HepG2 (cell line): ENCODE results near the gene RTN4RL2. TPM values are rescaled to one million over a fixed set of nuclear protein-coding genes. Genes with fewer than 3 reads are reported as not detected.

Experiments
- AHR ChIP-seq: IDR thresholded peaks from 2 replicates; pipeline ENCODE4 v1.6.1; 2018; ENCODE audit warnings: missing genetic modification reagents, missing compliant biosample characterization
- CCDC6 ChIP-seq: sonication (generic); formaldehyde crosslinking; IDR thresholded peaks from 2 replicates; pipeline ENCODE4 v1.8.1; 2022; ENCODE audit warnings: mild to moderate bottlenecking, missing genetic modification reagents, moderate library complexity
- CEBPG ChIP-seq: IDR thresholded peaks from 2 replicates; pipeline ENCODE4 v1.6.1; 2016
- CREM ChIP-seq, 2 experiments: sonication (generic) in 1 of 2; formaldehyde crosslinking in 1 of 2; IDR thresholded peaks; 2 replicates each; pipeline versions ENCODE4 v1.4.0 to v1.6.1; 2016 to 2020; ENCODE audit warnings: antibody characterized with exemption in 1 of 2, mild to moderate bottlenecking in 1 of 2, missing genetic modification reagents in 1 of 2
- GABPB1 ChIP-seq: IDR thresholded peaks from 2 replicates; pipeline ENCODE4 v1.6.1; 2016; ENCODE audit warnings: mild to moderate bottlenecking, missing genetic modification reagents, moderate library complexity, missing compliant biosample characterization
- GMEB2 ChIP-seq: IDR thresholded peaks from 2 replicates; pipeline ENCODE4 v1.6.1; 2016; ENCODE audit warnings: missing biosample characterization, missing genetic modification reagents, low read depth
- MBD4 ChIP-seq: IDR thresholded peaks from 2 replicates; pipeline ENCODE4 v1.6.1; 2012; ENCODE audit warnings: low read length, inconsistent platforms, borderline replicate concordance
- MTA1 ChIP-seq: sonication (generic); formaldehyde crosslinking; IDR thresholded peaks from 2 replicates; pipeline ENCODE4 v1.4.0; 2020; ENCODE audit warnings: missing genetic modification reagents, mild to moderate bottlenecking, borderline replicate concordance
- NBN ChIP-seq: fragments of 450-650 bp; conservative IDR thresholded peaks from 2 replicates; pipeline ENCODE4 v1.6.1; 2017
- NR1H2 ChIP-seq: sonication (generic); formaldehyde crosslinking; IDR thresholded peaks from 2 replicates; pipeline ENCODE4 v1.8.1; 2022; ENCODE audit warnings: low read depth, missing genetic modification reagents, borderline replicate concordance
- NR2F1 ChIP-seq, 2 experiments: fragments of 450-650 bp in 1 of 2; formaldehyde crosslinking in 1 of 2; IDR thresholded peaks; 2 replicates each; pipeline versions ENCODE4 v1.5.0 to v1.6.1; 2016 to 2020; ENCODE audit warnings: mild to moderate bottlenecking in 1 of 2, missing compliant biosample characterization in 1 of 2, missing genetic modification reagents in 1 of 2, moderate library complexity in 1 of 2
- PRDM4 ChIP-seq: sonication (generic); formaldehyde crosslinking; IDR thresholded peaks from 2 replicates; pipeline ENCODE4 v1.9.0; 2021; ENCODE audit warnings: missing genetic modification reagents, borderline replicate concordance
- SP140L ChIP-seq: sonication (generic); formaldehyde crosslinking; IDR thresholded peaks from 2 replicates; pipeline ENCODE4 v1.4.0; 2020; ENCODE audit warnings: missing genetic modification reagents, borderline replicate concordance
- XBP1 ChIP-seq: sonication (generic); formaldehyde crosslinking; IDR thresholded peaks from 2 replicates; pipeline ENCODE4 v1.5.0; 2020; ENCODE audit warnings: missing genetic modification reagents
- XRCC5 ChIP-seq: fragments of 200-400 bp; formaldehyde crosslinking; optimal IDR thresholded peaks from 2 replicates; pipeline ENCODE3; 2017; ENCODE audit warnings: mild to moderate bottlenecking, low read length
- ZBTB20 ChIP-seq: sonication (generic); formaldehyde crosslinking; IDR thresholded peaks from 2 replicates; pipeline ENCODE4 v1.8.1; 2023; ENCODE audit warnings: missing genetic modification reagents, low read depth, mild to moderate bottlenecking, borderline replicate concordance
- ZFP82 ChIP-seq: sonication (generic); formaldehyde crosslinking; IDR thresholded peaks from 2 replicates; pipeline ENCODE4 v1.5.1; 2020; ENCODE audit warnings: mild to moderate bottlenecking, missing genetic modification reagents, borderline replicate concordance
- ZNF121 ChIP-seq: sonication (generic); formaldehyde crosslinking; IDR thresholded peaks from 2 replicates; pipeline ENCODE4 v1.5.0; 2020; ENCODE audit warnings: mild to moderate bottlenecking, missing genetic modification reagents
- ZNF143 ChIP-seq: sonication (generic); formaldehyde crosslinking; IDR thresholded peaks from 2 replicates; pipeline ENCODE4 v1.4.0; 2020; ENCODE audit warnings: missing genetic modification reagents
- ZNF292 ChIP-seq: sonication (generic); formaldehyde crosslinking; IDR thresholded peaks from 2 replicates; pipeline ENCODE4 v1.8.1; 2022; ENCODE audit warnings: mild to moderate bottlenecking, low read depth, missing genetic modification reagents, borderline replicate concordance
- ZNF556 ChIP-seq: sonication (generic); formaldehyde crosslinking; IDR thresholded peaks from 2 replicates; pipeline ENCODE4 v1.4.0; 2020; ENCODE audit warnings: mild to moderate bottlenecking, missing genetic modification reagents, borderline replicate concordance
- ZNF674 ChIP-seq: sonication (generic); formaldehyde crosslinking; IDR thresholded peaks from 2 replicates; pipeline ENCODE4 v1.5.0; 2020; ENCODE audit warnings: low read depth, mild to moderate bottlenecking, missing genetic modification reagents
- ZNF792 ChIP-seq: IDR thresholded peaks from 2 replicates; pipeline ENCODE4 v1.6.1; 2016
- ZNF878 ChIP-seq: sonication (generic); formaldehyde crosslinking; IDR thresholded peaks from 2 replicates; pipeline ENCODE4 v1.8.1; 2023; ENCODE audit warnings: mild to moderate bottlenecking, missing genetic modification reagents, moderate library complexity
- ZNF891 ChIP-seq: sonication (generic); formaldehyde crosslinking; IDR thresholded peaks from 2 replicates; pipeline ENCODE4 v1.5.0; 2020; ENCODE audit warnings: mild to moderate bottlenecking, missing genetic modification reagents
- ZSCAN12 ChIP-seq: sonication (generic); formaldehyde crosslinking; IDR thresholded peaks from 2 replicates; pipeline ENCODE4 v1.9.0; 2021; ENCODE audit warnings: mild to moderate bottlenecking, missing genetic modification reagents
- polyA plus RNA-seq, 8 experiments: library from polyadenylated mRNA; depleted of rRNA in 3 of 8; stranded (reverse) in 7 of 8; unstranded in 1 of 8; fragments of >200 nt; fragmentation: Illumina TruSeq in 4 of 8; extraction: Trizol in 4 of 8; gene quantifications; 2 replicates each; pipeline versions ENCODE4 v1.2.1 to v1.2.3, GENCODE V29; 2011 to 2016; ENCODE audit warnings: low read depth in 4 of 8, missing spikeins in 1 of 8, mixed read lengths in 1 of 8; ENCODE audit not compliant: insufficient read depth in 1 of 8
- total RNA-seq, 5 experiments: library from RNA; depleted of rRNA; stranded (reverse); fragments of >200 nt; fragmentation: Illumina TruSeq; extraction: Trizol; gene quantifications; 2 replicates each; pipeline ENCODE4 v1.2.3, GENCODE V29; 2016; ENCODE audit warnings: low read depth in 1 of 5
- TF ChIP-seq, protein P1 (sequence below): sonication (generic); formaldehyde crosslinking; IDR thresholded peaks from 2 replicates; pipeline ENCODE4 v1.4.0; 2020; ENCODE audit warnings: missing genetic modification reagents, low read depth, mild to moderate bottlenecking, borderline replicate concordance

Gene RTN4RL2
- total and polyA plus RNA-seq, 2 of the 13 experiments (the other 11 are each of a cell fraction or from before 2014, with no cell fraction given), result 1.3 to 4.3 TPM

GRCh38 chr11:57453543-57454177 is 6.7 kb upstream of the RTN4RL2 start (continued):
- TF ChIP-seq CREM (IDR thresholded peaks at IDR 0.05), result peak; percentile 73; the same call in 1 of the 2 replicates
- TF ChIP-seq CREM (CRISPR knock-in tag; IDR thresholded peaks at IDR 0.05), result no peak
- peak; percentile 87; the same call in 1 of the 2 replicates for TF ChIP-seq ZNF556
- TF ChIP-seq, protein P1, sequence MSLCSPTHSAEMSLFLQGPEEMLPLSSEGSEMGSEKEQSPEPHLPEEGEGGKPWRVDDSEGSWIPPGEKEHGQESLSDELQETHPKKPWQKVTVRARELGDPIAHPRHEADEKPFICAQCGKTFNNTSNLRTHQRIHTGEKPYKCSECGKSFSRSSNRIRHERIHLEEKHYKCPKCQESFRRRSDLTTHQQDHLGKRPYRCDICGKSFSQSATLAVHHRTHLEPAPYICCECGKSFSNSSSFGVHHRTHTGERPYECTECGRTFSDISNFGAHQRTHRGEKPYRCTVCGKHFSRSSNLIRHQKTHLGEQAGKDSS (CRISPR knock-in tag), result peak; percentile 99
- TF ChIP-seq ZNF891, result no peak
- TF ChIP-seq ZNF674 (CRISPR knock-in tag), result no peak
- no peak for TF ChIP-seq AHR (CRISPR knock-in tag)
- peak; percentile 38; the same call in 1 of the 2 replicates for TF ChIP-seq MBD4
- TF ChIP-seq ZNF878 (CRISPR knock-in tag), result peak; percentile 58; the same call in 1 of the 2 replicates
- no peak for TF ChIP-seq GMEB2 (CRISPR knock-in tag)
- TF ChIP-seq CEBPG (CRISPR knock-in tag), result peak; percentile 72
- TF ChIP-seq ZBTB20 (CRISPR knock-in tag), result peak; percentile 64; the same call in 1 of the 2 replicates
- TF ChIP-seq GABPB1, result no peak; the same call in 1 of the 2 replicates
- TF ChIP-seq SP140L (CRISPR knock-in tag), result no peak
- 0 out of 2 replicates have a peak, but pooled peaks have one; percentile 13 for TF ChIP-seq CCDC6
- TF ChIP-seq NBN, result no peak
- peak; percentile 40 to 79; a peak in 3 of 4 replicates for TF ChIP-seq NR2F1 (CRISPR knock-in tag; IDR thresholded peaks at IDR 0.05)
- no peak for TF ChIP-seq XRCC5
- TF ChIP-seq ZSCAN12 (CRISPR knock-in tag), result no peak
- TF ChIP-seq NR1H2 (CRISPR knock-in tag), result no peak
- TF ChIP-seq PRDM4 (CRISPR knock-in tag), result no peak
- TF ChIP-seq ZFP82, result no peak
- 0 out of 2 replicates have a peak, but pooled peaks have one; percentile 16 for TF ChIP-seq ZNF121 (CRISPR knock-in tag)
- TF ChIP-seq ZNF143 (CRISPR knock-in tag), result peak; percentile 84
- peak; percentile 44; the same call in 1 of the 2 replicates for TF ChIP-seq ZNF292 (CRISPR knock-in tag)
- TF ChIP-seq ZNF792, result peak; percentile 86; the same call in 1 of the 2 replicates
- TF ChIP-seq MTA1 (CRISPR knock-in tag), result peak; percentile 68
- no peak for TF ChIP-seq XBP1
